IgD-negative memory B cell (primary cell): ENCODE data around the gene DPH2. TPM values are rescaled to one million over a fixed set of nuclear protein-coding genes. Genes with fewer than 3 reads are reported as not detected.

Experiments
- H3K27ac Mint-ChIP-seq, 3 donors: one replicate each; pipeline ENCODE4 v1.8.0; 2020 to 2022; ENCODE audit warnings: mild to moderate bottlenecking in 3 of 3, mixed read lengths in 3 of 3, moderate library complexity in 1 of 3
- H3K27me3 Mint-ChIP-seq: one replicate; pipeline ENCODE4 v1.8.0; 2021; ENCODE audit warnings: mixed read lengths
- H3K36me3 Mint-ChIP-seq: one replicate; pipeline ENCODE4 v1.8.0; 2020; ENCODE audit warnings: mild to moderate bottlenecking, mixed read lengths
- H3K4me1 Mint-ChIP-seq, 3 donors: one replicate each; pipeline ENCODE4 v1.8.0; 2020 to 2022; ENCODE audit warnings: mixed read lengths in 3 of 3, mild to moderate bottlenecking in 1 of 3
- H3K4me3 Mint-ChIP-seq, 4 donors: one replicate each; pipeline ENCODE4 v1.8.0; 2020 to 2022; ENCODE audit warnings: mild to moderate bottlenecking in 4 of 4, mixed read lengths in 4 of 4, moderate library complexity in 3 of 4
- H3K9me3 Mint-ChIP-seq, 3 donors: one replicate each; pipeline ENCODE4 v1.8.0; 2020 to 2021; ENCODE audit warnings: mixed read lengths in 3 of 3, mild to moderate bottlenecking in 1 of 3
- polyA plus RNA-seq: library from polyadenylated mRNA; unstranded; fragments of 300-500 nt; fragmentation: Illumina TruSeq; gene quantifications from one replicate; pipeline ENCODE4 v1.2.3, GENCODE V29; 2021

Gene DPH2
- polyA plus RNA-seq, 1 donor from 2014 or later = 38.4 TPM

- Mint-ChIP-seq H3K36me3 (no peaks in the 10 kb centered on the region), H3K4me1 (peaks cover 0 to 3% (median 0%) of the 10 kb centered on the region in 3 donors), H3K9me3 (no peaks in the 10 kb centered on the region), H3K27me3 (no peaks in the 10 kb centered on the region), H3K27ac (no peak overlapping the region), H3K4me3 (no peak overlapping the region)
Measured at GRCh38 chr1:44010935-44011471, 41.2 kb downstream of the DPH2 start.

GRCh38 chr1:44012404-44012803 lies 42.6 kb downstream of the DPH2 start:
- no peak overlapping the region for H3K27ac Mint-ChIP-seq

GRCh38 chr1:44012941-44013609 lies 43.3 kb downstream of the DPH2 start:
- H3K27ac Mint-ChIP-seq = no peak overlapping the region

More at GRCh38 chr1:44012404-44012803, 42.6 kb downstream of the DPH2 start:
- H3K9me3 Mint-ChIP-seq = no peaks in the 10 kb centered on the region
- no peaks in the 10 kb centered on the region for H3K4me1 Mint-ChIP-seq
- no peak overlapping the region for H3K4me3 Mint-ChIP-seq
- H3K27me3 Mint-ChIP-seq = no peaks in the 10 kb centered on the region
- H3K36me3 Mint-ChIP-seq = no peaks in the 10 kb centered on the region

GRCh38 chr1:44013949-44014348 lies 44.1 kb downstream of the DPH2 start:
- H3K36me3 Mint-ChIP-seq = no peaks in the 10 kb centered on the region
- H3K4me3 Mint-ChIP-seq = no peak overlapping the region
- no peak overlapping the region for H3K27ac Mint-ChIP-seq
- no peaks in the 10 kb centered on the region for H3K27me3 Mint-ChIP-seq
- no peaks in the 10 kb centered on the region for H3K4me1 Mint-ChIP-seq
- no peaks in the 10 kb centered on the region for H3K9me3 Mint-ChIP-seq

More at GRCh38 chr1:44012941-44013609, 43.3 kb downstream of the DPH2 start:
- H3K4me1 Mint-ChIP-seq = no peaks in the 10 kb centered on the region
- H3K4me3 Mint-ChIP-seq = no peak overlapping the region
- H3K9me3 Mint-ChIP-seq = no peaks in the 10 kb centered on the region
- no peaks in the 10 kb centered on the region for H3K27me3 Mint-ChIP-seq
- no peaks in the 10 kb centered on the region for H3K36me3 Mint-ChIP-seq

- no peaks in the 10 kb centered on the region for H3K36me3 Mint-ChIP-seq
- no peaks in the 10 kb centered on the region for H3K9me3 Mint-ChIP-seq
- H3K4me3 Mint-ChIP-seq = no peak overlapping the region
- H3K4me1 Mint-ChIP-seq = no peaks in the 10 kb centered on the region
- H3K27ac Mint-ChIP-seq = no peak overlapping the region
- no peaks in the 10 kb centered on the region for H3K27me3 Mint-ChIP-seq
Measured at GRCh38 chr1:44014365-44015104, 44.7 kb downstream of the DPH2 start.

DNA sequence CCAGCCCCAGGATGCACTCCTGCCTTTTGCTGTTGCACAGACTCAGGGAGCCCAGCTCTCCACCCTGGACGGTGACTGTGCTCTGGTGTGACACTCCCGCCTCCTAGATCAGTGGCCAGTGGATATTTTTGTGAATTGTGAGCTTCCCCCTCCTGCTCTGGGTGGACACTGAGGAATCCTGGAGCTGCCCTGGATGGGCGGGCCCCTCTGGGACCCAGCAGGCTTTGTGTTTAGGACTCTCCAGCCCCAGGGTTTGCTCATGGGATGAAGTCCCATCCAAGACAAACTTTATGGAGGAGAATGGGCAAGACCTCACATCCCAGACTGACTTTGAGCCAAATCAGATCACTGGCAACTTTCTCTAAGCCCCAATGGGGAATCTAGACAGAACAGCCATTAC lies 45.4 kb downstream of the DPH2 start:
- Mint-ChIP-seq H3K36me3 (no peaks in the 10 kb centered on the region), H3K4me1 (no peaks in the 10 kb centered on the region), H3K9me3 (no peaks in the 10 kb centered on the region), H3K27ac (no peak overlapping the region), H3K4me3 (no peak overlapping the region), H3K27me3 (no peaks in the 10 kb centered on the region)

DNA sequence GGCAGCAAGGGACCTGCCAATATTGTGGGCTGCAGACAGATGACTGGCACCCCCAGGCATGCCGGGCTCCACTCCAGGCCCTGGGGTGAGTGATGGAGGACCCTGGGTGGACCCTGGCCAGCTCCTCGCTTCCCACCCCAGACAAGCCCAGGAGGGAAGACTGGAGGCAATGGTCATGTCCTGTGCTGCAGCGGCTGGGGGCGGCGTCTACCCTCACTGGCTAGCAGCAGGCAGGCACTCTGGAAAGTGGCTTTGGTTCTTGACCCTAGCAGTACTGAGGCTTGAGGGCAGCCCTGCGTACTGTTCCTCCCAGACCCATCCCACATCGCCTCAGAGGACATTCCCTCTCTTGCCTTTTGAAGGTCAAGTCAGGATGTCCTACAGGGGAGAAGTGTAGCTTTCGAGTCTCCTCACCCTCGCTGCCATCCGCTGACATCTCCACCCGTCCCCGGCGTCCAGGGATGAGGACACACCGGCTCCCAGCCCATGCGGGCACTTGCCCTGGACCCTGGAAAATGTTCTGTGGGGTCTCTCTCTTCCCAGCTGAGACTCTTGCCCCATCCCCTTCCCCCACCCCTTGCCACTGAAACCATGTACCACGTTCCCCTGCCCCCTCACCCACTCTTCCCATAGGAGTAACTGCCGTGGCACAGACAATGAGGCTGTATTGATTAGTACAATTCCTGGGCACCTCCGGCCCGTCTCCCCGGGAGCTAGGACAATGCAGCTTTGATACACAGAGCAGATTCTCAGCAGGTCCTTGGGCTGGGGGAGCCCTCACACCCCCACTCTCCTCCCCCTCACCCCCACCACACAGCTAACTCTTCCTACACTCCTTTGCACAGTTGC lies 46.5 kb downstream of the DPH2 start:
- no peaks in the 10 kb centered on the region for H3K36me3 Mint-ChIP-seq
- no peaks in the 10 kb centered on the region for H3K9me3 Mint-ChIP-seq
- H3K4me1 Mint-ChIP-seq = no peaks in the 10 kb centered on the region
- no peaks in the 10 kb centered on the region for H3K27me3 Mint-ChIP-seq
- no peak overlapping the region for H3K27ac Mint-ChIP-seq
- H3K4me3 Mint-ChIP-seq = no peak overlapping the region

GRCh38 chr1:44016890-44017400 lies 47.1 kb downstream of the DPH2 start:
- Mint-ChIP-seq H3K27me3 (no peaks in the 10 kb centered on the region), H3K27ac (no peak overlapping the region), H3K36me3 (no peaks in the 10 kb centered on the region), H3K9me3 (no peaks in the 10 kb centered on the region), H3K4me1 (no peaks in the 10 kb centered on the region), H3K4me3 (no peak overlapping the region)

DNA sequence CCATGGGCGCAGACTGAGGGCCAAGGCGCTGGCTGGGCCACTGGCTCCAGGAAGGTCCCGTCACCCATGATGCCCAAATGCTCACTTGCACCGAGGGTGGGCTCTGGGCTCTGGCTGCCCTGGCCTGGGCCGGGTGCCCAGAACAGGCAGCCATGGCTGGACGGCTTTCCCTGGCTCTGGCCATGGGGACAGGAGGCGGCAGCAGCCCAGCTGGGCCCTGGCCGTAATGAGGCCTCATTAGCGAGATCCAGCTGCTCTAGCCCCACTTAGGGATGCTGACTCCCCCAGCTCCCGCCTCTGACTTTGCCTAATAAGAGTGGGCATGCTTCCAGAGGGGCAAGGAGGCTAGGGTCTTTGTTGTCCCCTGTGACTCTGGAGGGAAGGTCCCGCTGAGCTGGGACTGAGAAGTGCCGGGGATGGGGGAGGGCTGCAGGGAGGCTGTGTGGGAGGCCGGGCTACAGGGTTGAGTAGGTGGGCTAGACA lies 49.7 kb downstream of the DPH2 start:
- H3K4me3 Mint-ChIP-seq = no peak overlapping the region
- no peak overlapping the region for H3K27ac Mint-ChIP-seq
- H3K4me1 Mint-ChIP-seq = peaks cover 0 to 1% (median under 1%) of the 10 kb centered on the region in 3 donors
- no peaks in the 10 kb centered on the region for H3K36me3 Mint-ChIP-seq
- H3K9me3 Mint-ChIP-seq = no peaks in the 10 kb centered on the region
- H3K27me3 Mint-ChIP-seq = no peaks in the 10 kb centered on the region

GRCh38 chr1:44020464-44020863 lies 50.7 kb downstream of the DPH2 start:
- H3K27ac Mint-ChIP-seq = no peak overlapping the region
- no peaks in the 10 kb centered on the region for H3K36me3 Mint-ChIP-seq
- H3K9me3 Mint-ChIP-seq = no peaks in the 10 kb centered on the region
- H3K4me1 Mint-ChIP-seq = peaks cover 5 to 9% (median 7%) of the 10 kb centered on the region in 3 donors
- no peak overlapping the region for H3K4me3 Mint-ChIP-seq
- H3K27me3 Mint-ChIP-seq = no peaks in the 10 kb centered on the region

DNA sequence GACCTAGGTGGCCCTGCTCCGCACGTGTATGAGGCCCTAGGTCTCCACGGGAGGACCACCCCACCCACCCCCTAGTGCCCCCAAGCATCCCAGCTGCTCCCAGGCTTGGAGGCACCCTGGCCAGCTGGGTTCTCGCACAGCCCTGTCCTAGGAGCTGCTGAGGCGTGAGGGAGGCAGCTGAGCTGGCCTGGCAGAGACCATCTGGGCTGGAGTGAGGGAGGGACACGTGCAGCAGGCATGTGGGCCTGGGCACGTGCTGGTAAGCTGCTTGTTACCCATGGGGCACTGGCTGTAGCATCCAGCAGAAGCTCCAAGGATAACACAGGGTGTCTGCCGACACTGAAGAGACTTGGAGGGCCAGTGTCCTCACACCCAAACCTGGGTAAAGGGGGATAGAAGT lies 51.3 kb downstream of the DPH2 start:
- no peaks in the 10 kb centered on the region for H3K27me3 Mint-ChIP-seq
- H3K4me3 Mint-ChIP-seq = no peak overlapping the region
- H3K9me3 Mint-ChIP-seq = no peaks in the 10 kb centered on the region
- H3K4me1 Mint-ChIP-seq = peaks cover 12 to 15% (median 13%) of the 10 kb centered on the region in 3 donors
- no peaks in the 10 kb centered on the region for H3K36me3 Mint-ChIP-seq
- H3K27ac Mint-ChIP-seq = no peak overlapping the region

GRCh38 chr1:44021581-44022321 lies 51.9 kb downstream of the DPH2 start:
- peaks cover 14 to 15% (median 14%) of the 10 kb centered on the region in 3 donors for H3K4me1 Mint-ChIP-seq
- H3K9me3 Mint-ChIP-seq = no peaks in the 10 kb centered on the region
- no peaks in the 10 kb centered on the region for H3K36me3 Mint-ChIP-seq
- H3K27me3 Mint-ChIP-seq = no peaks in the 10 kb centered on the region
- H3K4me3 Mint-ChIP-seq = peak overlapping the region in 1 of 4 donors; percentile 63
- peak overlapping the region in 1 of 3 donors; percentile 78 for H3K27ac Mint-ChIP-seq
